NCI-H128 (cell line): Measurements from ENCODE around the gene MXRA7.
"Not testable (repeated sequence)": the region's sequence is repeated elsewhere in the genome, so short reads cannot be mapped to it uniquely, and the experiment has no call there.

Source experiments
- DNase-seq: peaks from one replicate; lab custom pipeline; 2025; ENCODE audit not compliant: unreplicated experiment; lab: John Stamatoyannopoulos, UW

The MXRA7 gene

GRCh38 chr17:76710863-76711611 is at the start of gene MXRA7:
Gene MXRA7, minus strand, starts transcription at chr17:76710965. Its CDS starts 19 bp downstream, at chr17:76710946.
- no peak for DNase-seq

GRCh38 chr17:76758570-76758969 is 47.8 kb upstream of the MXRA7 start:
- DNase-seq = no peak

GRCh38 chr17:76757256-76757655 is 46.5 kb upstream of the MXRA7 start:
- DNase-seq = no peak

- DNase-seq = no peak
Measured at GRCh38 chr17:76755285-76755684, 44.5 kb upstream of the MXRA7 start.

GRCh38 chr17:76753061-76753961 is 42.5 kb upstream of the MXRA7 start:
- DNase-seq = no peak

GRCh38 chr17:76752006-76752405 is 41.2 kb upstream of the MXRA7 start:
- no peak for DNase-seq

GRCh38 chr17:76751416-76751993 is 40.7 kb upstream of the MXRA7 start:
- DNase-seq = no peak

GRCh38 chr17:76748657-76749056 is 37.9 kb upstream of the MXRA7 start:
- DNase-seq = no peak

- DNase-seq = no peak
Measured at GRCh38 chr17:76747716-76748363, 37.1 kb upstream of the MXRA7 start.

GRCh38 chr17:76745785-76746184 is 35.0 kb upstream of the MXRA7 start:
- DNase-seq = not testable (repeated sequence)

GRCh38 chr17:76744747-76745146 is 34.0 kb upstream of the MXRA7 start:
- DNase-seq = no peak

GRCh38 chr17:76742958-76743357 is 32.2 kb upstream of the MXRA7 start:
- DNase-seq = no peak

GRCh38 chr17:76740329-76741118 is 29.8 kb upstream of the MXRA7 start:
- DNase-seq = no peak

- DNase-seq = not testable (repeated sequence)
Measured at GRCh38 chr17:76739568-76740115, 28.9 kb upstream of the MXRA7 start.

GRCh38 chr17:76738468-76738850 is 27.7 kb upstream of the MXRA7 start:
- DNase-seq = no peak

GRCh38 chr17:76737676-76738467 is 27.1 kb upstream of the MXRA7 start, which contains the start of gene MFSD11:
Gene MFSD11, plus strand, starts transcription at chr17:76738119. Its CDS starts 234 bp downstream, at chr17:76738353.
- DNase-seq = peak; percentile 78

- peak; percentile 90 for DNase-seq
Measured at GRCh38 chr17:76737082-76737675, 26.4 kb upstream of the MXRA7 start, which contains the start of gene SRSF2. Gene SRSF2, minus strand, starts transcription at chr17:76737331. Its CDS starts 171 bp downstream, at chr17:76737160.

GRCh38 chr17:76736349-76737081 is 25.8 kb upstream of the MXRA7 start:
- no peak for DNase-seq
